Smooth muscle cell (in vitro differentiated cells): ENCODE measurements around the gene GATD1. TPM values are rescaled to one million over a fixed set of nuclear protein-coding genes. Genes with fewer than 3 reads are reported as not detected.

Experiments
- DNase-seq: peaks from one replicate; lab custom pipeline; 2025; ENCODE audit not compliant: unreplicated experiment; lab: John Stamatoyannopoulos, UW
- H2AFZ ChIP-seq: fragments of 200-600 bp; sonication (generic); 2 replicates; pipeline ENCODE4 v1.6.0; 2016; ENCODE audit warnings: antibody characterized with exemption, low read depth, mild to moderate bottlenecking
- H3F3A ChIP-seq: fragments of 200-600 bp; sonication (generic); 2 replicates; pipeline ENCODE4 v1.6.0; 2017; ENCODE audit warnings: antibody characterized with exemption, low read depth
- H3K27ac ChIP-seq: fragments of 200-600 bp; sonication (generic); 2 replicates; pipeline ENCODE4 v1.5.1; 2016; ENCODE audit warnings: low read depth, mild to moderate bottlenecking
- H3K27me3 ChIP-seq: fragments of 200-600 bp; sonication (generic); 2 replicates; pipeline ENCODE4 v1.6.1; 2016; ENCODE audit warnings: low read depth, mild to moderate bottlenecking
- H3K36me3 ChIP-seq: fragments of 200-600 bp; sonication (generic); 2 replicates; pipeline ENCODE4 v1.5.1; 2016; ENCODE audit warnings: low read depth
- H3K4me1 ChIP-seq: fragments of 200-600 bp; sonication (generic); 2 replicates; pipeline ENCODE4 v1.5.1; 2016; ENCODE audit warnings: low read depth
- H3K4me2 ChIP-seq: fragments of 200-600 bp; sonication (generic); 2 replicates; pipeline ENCODE4 v1.6.0; 2016; ENCODE audit warnings: mild to moderate bottlenecking
- H3K4me3 ChIP-seq: fragments of 200-600 bp; sonication (generic); 2 replicates; pipeline ENCODE4 v1.5.1; 2016; ENCODE audit warnings: mild to moderate bottlenecking
- H3K79me2 ChIP-seq: fragments of 200-600 bp; sonication (generic); 2 replicates; pipeline ENCODE4 v1.6.0; 2016; ENCODE audit warnings: low read depth, mild to moderate bottlenecking
- H3K9ac ChIP-seq: fragments of 200-600 bp; sonication (generic); 2 replicates; pipeline ENCODE4 v1.6.0; 2016; ENCODE audit warnings: low read depth
- H3K9me3 ChIP-seq: fragments of 200-600 bp; sonication (generic); replicated peaks from 2 replicates; pipeline ENCODE4 v1.5.1; 2016; ENCODE audit warnings: low read depth
- H4K20me1 ChIP-seq: fragments of 200-600 bp; sonication (generic); 2 replicates; pipeline ENCODE4 v1.6.0; 2016; ENCODE audit warnings: low read depth
- CTCF ChIP-seq: fragments of 200-600 bp; sonication (generic); IDR thresholded peaks from 2 replicates; pipeline ENCODE4 v1.5.1; 2017; ENCODE audit warnings: borderline replicate concordance, mild to moderate bottlenecking, antibody characterized with exemption; ENCODE audit not compliant: insufficient read depth, poor library complexity, severe bottlenecking
- WGBS: methylation state at CpG from one replicate; pipeline ENCODE4 v1.1.7; 2016; ENCODE audit warnings: low lambda C conversion rate; 5-methylcytosine and 5-hydroxymethylcytosine counted together
- polyA plus RNA-seq: library from polyadenylated mRNA; unstranded; fragments of >200 nt; fragmentation: Nextera tagmentation; extraction: Ambion mirVana; gene quantifications from 2 replicates; pipeline ENCODE4 v1.2.1, GENCODE V29; 2016
- total RNA-seq: library from RNA; depleted of rRNA; stranded (reverse); fragments of >200 nt; gene quantifications from 2 replicates; pipeline ENCODE4 v1.2.3, GENCODE V29; 2014

GATD1 gene
- total and polyA plus RNA-seq, 2 experiments from 2014 or later = 11.7 to 12.9 TPM

DNA sequence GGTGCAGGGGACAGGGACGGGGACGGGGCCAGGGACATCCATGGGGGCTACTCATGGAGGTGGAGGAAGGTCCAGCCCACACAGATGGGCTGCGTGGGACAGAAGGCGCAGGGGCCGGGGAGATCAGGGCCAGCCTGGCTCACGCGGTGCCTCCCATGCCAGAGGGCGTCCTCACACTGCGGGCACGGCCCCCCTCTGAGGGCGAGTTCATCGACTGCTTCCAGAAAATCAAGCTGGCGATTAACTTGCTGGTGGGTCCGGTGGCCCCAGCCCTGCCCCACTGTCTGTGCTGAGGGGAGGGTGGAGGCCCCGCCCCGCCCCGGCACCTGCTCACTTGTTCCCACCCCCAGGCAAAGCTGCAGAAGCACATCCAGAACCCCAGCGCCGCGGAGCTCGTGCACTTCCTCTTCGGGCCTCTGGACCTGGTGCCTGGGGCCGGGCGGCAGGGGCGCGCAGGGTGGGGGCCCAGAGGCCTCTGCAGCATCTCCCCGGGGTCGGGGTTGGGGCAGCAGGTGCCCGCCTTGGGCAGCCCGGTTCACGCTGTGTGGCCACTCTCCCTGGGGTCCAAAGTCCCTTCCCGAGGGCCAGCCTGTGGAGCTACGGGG lies 55.4 kb downstream of the GATD1 start:
- Histone ChIP-seq H3K9ac (no peak overlapping the region), H3K27me3 (peaks cover 23% of the 10 kb centered on the region), H3K4me1 (peaks cover 10% of the 10 kb centered on the region), H3K36me3 (no peaks in the 10 kb centered on the region), H3K79me2 (no peaks in the 10 kb centered on the region), H3K4me3 (no peak overlapping the region), H3K4me2 (no peak overlapping the region), H3K27ac (no peak overlapping the region), H2AFZ (no peak overlapping the region), H3K9me3 (no peaks in the 10 kb centered on the region), H4K20me1 (peaks cover 25% of the 10 kb centered on the region), H3F3A (no peaks in the 10 kb centered on the region)
- 94% methylated on average over 11 of the region's 33 CpGs for WGBS
- no peak for TF ChIP-seq CTCF
- no peak for DNase-seq

DNA sequence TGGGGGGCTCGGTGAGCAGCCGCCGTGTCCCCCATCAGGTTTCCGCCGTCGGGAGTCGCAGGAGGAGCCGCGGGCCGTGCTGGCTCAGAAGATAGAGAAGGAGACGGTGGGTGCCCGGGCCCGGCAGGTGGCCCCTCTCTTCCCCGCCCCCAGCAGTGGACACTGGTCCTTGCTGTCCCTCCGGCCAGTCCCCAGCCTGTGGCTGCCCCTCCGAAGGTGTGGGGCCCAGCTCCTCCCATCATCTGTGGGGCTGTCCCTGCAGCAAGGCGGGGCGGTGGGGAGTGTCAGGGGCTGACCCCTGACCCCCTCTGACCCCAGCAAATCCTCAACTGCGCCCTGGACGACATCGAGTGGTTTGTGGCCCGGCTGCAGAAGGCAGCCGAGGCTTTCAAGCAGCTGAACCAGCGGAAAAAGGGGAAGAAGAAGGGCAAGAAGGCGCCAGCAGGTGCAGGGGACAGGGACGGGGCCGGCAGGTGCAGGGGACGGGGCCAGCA lies 56.0 kb downstream of the GATD1 start:
- DNase-seq = no peak
- H4K20me1 ChIP-seq = peaks cover 30% of the 10 kb centered on the region
- H3K4me1 ChIP-seq = peaks cover 5% of the 10 kb centered on the region
- no peak overlapping the region for H3K27ac ChIP-seq
- no peak overlapping the region for H2AFZ ChIP-seq
- no peaks in the 10 kb centered on the region for H3F3A ChIP-seq
- no peak overlapping the region for H3K4me2 ChIP-seq
- H3K36me3 ChIP-seq = no peaks in the 10 kb centered on the region
- H3K9me3 ChIP-seq = no peaks in the 10 kb centered on the region
- H3K4me3 ChIP-seq = no peak overlapping the region
- peaks cover 18% of the 10 kb centered on the region for H3K27me3 ChIP-seq
- 87% methylated on average over 16 of the region's 28 CpGs for WGBS
- H3K79me2 ChIP-seq = no peaks in the 10 kb centered on the region
- no peak overlapping the region for H3K9ac ChIP-seq
- TF ChIP-seq CTCF = no peak

DNA sequence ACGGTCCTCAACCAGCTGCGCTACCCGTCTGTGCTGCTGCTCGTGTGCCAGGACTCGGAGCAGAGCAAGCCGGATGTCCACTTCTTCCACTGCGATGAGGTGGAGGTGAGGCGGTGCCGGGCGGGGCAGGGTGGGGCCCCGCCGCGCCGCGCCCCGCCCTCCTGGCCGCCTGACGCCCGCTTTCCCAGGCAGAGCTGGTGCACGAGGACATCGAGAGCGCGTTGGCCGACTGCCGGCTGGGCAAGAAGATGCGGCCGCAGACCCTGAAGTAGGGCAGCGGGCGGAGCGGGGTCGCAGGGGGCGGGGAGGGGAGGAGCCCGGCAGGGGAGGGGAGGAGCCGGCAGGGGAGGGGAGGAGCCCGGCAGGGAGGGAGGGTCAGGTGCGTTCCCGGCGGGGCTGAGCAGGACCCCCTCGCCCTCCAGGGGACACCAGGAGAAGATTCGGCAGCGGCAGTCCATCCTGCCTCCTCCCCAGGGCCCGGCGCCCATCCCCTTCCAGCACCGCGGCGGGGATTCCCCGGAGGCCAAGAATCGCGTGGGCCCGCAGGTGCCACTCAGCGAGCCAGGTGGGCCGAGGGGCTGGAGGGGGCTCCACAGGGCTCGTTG lies 56.5 kb downstream of the GATD1 start:
- no peaks in the 10 kb centered on the region for H3F3A ChIP-seq
- H3K9ac ChIP-seq = no peak overlapping the region
- H3K4me3 ChIP-seq = no peak overlapping the region
- TF ChIP-seq CTCF = no peak
- no peak overlapping the region for H2AFZ ChIP-seq
- peaks cover 32% of the 10 kb centered on the region for H4K20me1 ChIP-seq
- 62% methylated on average over 21 of the region's 53 CpGs for WGBS
- H3K4me2 ChIP-seq = no peak overlapping the region
- H3K36me3 ChIP-seq = no peaks in the 10 kb centered on the region
- H3K79me2 ChIP-seq = no peaks in the 10 kb centered on the region
- H3K27me3 ChIP-seq = peaks cover 12% of the 10 kb centered on the region
- DNase-seq = no peak
- H3K4me1 ChIP-seq = no peaks in the 10 kb centered on the region
- H3K9me3 ChIP-seq = no peaks in the 10 kb centered on the region
- no peak overlapping the region for H3K27ac ChIP-seq

DNA sequence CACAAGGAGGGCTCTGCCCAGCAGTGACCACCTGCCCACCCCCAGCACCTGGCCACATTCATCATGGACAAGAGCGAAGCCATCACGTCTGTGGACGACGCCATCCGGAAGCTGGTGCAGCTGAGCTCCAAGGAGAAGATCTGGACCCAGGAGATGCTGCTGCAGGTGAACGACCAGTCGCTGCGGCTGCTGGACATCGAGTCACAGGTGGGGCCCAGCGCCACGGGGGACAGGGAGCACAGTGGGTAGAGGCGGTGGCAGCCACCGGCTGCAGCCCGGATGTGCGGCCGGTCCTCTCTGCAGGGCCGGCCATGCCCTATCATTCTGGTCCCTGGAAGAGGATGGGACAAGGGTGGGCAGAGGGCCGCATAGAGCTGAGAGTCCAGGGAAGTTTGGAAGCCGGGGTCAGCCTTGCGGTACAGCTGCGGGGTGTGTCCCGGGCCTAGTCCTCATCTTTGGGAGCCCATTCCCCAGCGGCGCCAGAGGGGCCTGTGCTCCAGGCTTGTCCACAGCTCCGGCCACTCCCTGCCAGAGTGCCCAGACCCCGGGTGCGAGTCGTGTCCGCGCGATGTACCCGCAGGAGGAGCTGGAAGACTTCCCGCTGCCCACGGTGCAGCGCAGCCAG lies 57.2 kb downstream of the GATD1 start:
- H2AFZ ChIP-seq = no peak overlapping the region
- DNase-seq = no peak
- no peak for TF ChIP-seq CTCF
- peaks cover 6% of the 10 kb centered on the region for H3K27me3 ChIP-seq
- peaks cover 32% of the 10 kb centered on the region for H4K20me1 ChIP-seq
- no peaks in the 10 kb centered on the region for H3F3A ChIP-seq
- H3K4me2 ChIP-seq = no peak overlapping the region
- no peak overlapping the region for H3K27ac ChIP-seq
- H3K79me2 ChIP-seq = no peaks in the 10 kb centered on the region
- no peaks in the 10 kb centered on the region for H3K9me3 ChIP-seq
- no peaks in the 10 kb centered on the region for H3K4me1 ChIP-seq
- no peaks in the 10 kb centered on the region for H3K36me3 ChIP-seq
- H3K4me3 ChIP-seq = no peak overlapping the region
- H3K9ac ChIP-seq = no peak overlapping the region
- WGBS = 89% methylated on average over 34 of the region's 35 CpGs
